Endothelial cell of umbilical vein (primary cell): Measurements from ENCODE around the gene ASB11. TPM values are rescaled to one million over a fixed set of nuclear protein-coding genes. Genes with fewer than 3 reads are reported as not detected.

Source experiments
- BruUV-seq: library from RNA; stranded (reverse); fragments of 400-500 nt; replicated peaks from 2 replicates; lab custom pipeline; 2021; lab: Mats Ljungman, UMichigan
- CTCF ChIA-PET: fragments of 300-600, 350-600 bp; sonication (Branson Sonifier 250); formaldehyde crosslinking; loops from one replicate; lab custom pipeline; 2021; ENCODE audit warnings: antibody characterized with exemption, inconsistent platforms; lab: Charles Lee
- POLR2A ChIA-PET: fragments of 300-600, 350-600 bp; sonication (Branson Sonifier 250); formaldehyde crosslinking; loops from one replicate; lab custom pipeline; 2021; ENCODE audit warnings: antibody characterized with exemption, inconsistent platforms; lab: Charles Lee
- DNase-seq: peaks from one replicate; pipeline ENCODE4 v3.0.0-alpha.2; 2011; ENCODE audit warnings: low read depth, low spot score
- FAIRE-seq: peaks from 2 replicates; lab custom pipeline; 2011; peaks lifted over from hg19 to GRCh38; lab: Jason Lieb, UNC
- H2AFZ ChIP-seq: 2 replicates; pipeline ENCODE4 v1.6.0; 2012; ENCODE audit warnings: low read depth, low read length, control low read depth, inconsistent platforms
- H3K27ac ChIP-seq: 2 replicates; pipeline ENCODE4 v1.5.1; 2011; ENCODE audit warnings: low read depth, mild to moderate bottlenecking, control low read depth, low read length, moderate library complexity; ENCODE audit not compliant: insufficient read depth
- H3K27me3 ChIP-seq, 2 experiments: 2 replicates each; pipeline versions ENCODE4 v1.6.0 to v1.6.1; 2011; ENCODE audit warnings: low read length in 2 of 2, mixed read lengths in 1 of 2; ENCODE audit not compliant: control insufficient read depth in 2 of 2, insufficient read depth in 2 of 2
- H3K36me3 ChIP-seq, 2 experiments: 2 replicates in 1 of 2; 3 replicates in 1 of 2; pipeline ENCODE4 v1.5.1; 2011; ENCODE audit warnings: low read length in 2 of 2, mild to moderate bottlenecking in 1 of 2, moderate library complexity in 1 of 2; ENCODE audit not compliant: control insufficient read depth in 2 of 2, insufficient read depth in 2 of 2; ENCODE audit errors: extremely low read depth in 1 of 2
- H3K4me1 ChIP-seq: 3 replicates; pipeline ENCODE4 v1.5.1; 2011; ENCODE audit warnings: mild to moderate bottlenecking, low read length; ENCODE audit not compliant: control insufficient read depth, insufficient read depth; ENCODE audit errors: extremely low read depth
- H3K4me2 ChIP-seq: 2 replicates; pipeline ENCODE4 v1.6.1; 2011; ENCODE audit warnings: low read length, control low read depth, mixed read lengths; ENCODE audit not compliant: insufficient read depth
- H3K4me3 ChIP-seq, 3 experiments: fragments of 200-600 bp in 1 of 3; sonication (generic), shearing (Covaris generic) in 1 of 3; replicated peaks in 1 of 3; 2 replicates each; pipeline ENCODE4 v1.5.1; 2011 to 2016; ENCODE audit warnings: control low read depth in 3 of 3, low read length in 3 of 3, mild to moderate bottlenecking in 2 of 3, inconsistent platforms in 1 of 3, low read depth in 1 of 3, moderate library complexity in 1 of 3; ENCODE audit not compliant: insufficient read depth in 1 of 3
- H3K79me2 ChIP-seq: 2 replicates; pipeline ENCODE4 v1.6.0; 2012; ENCODE audit warnings: low read length, inconsistent platforms; ENCODE audit not compliant: control insufficient read depth, insufficient read depth
- H3K9ac ChIP-seq: replicated peaks from 2 replicates; pipeline ENCODE3; 2011; ENCODE audit warnings: low read length, control low read depth; ENCODE audit not compliant: insufficient read depth; ENCODE audit errors: extremely low read depth
- H3K9me1 ChIP-seq: replicated peaks from 3 replicates; pipeline ENCODE4 v1.6.0; 2011; ENCODE audit warnings: mild to moderate bottlenecking, low read length; ENCODE audit not compliant: control insufficient read depth, insufficient read depth; ENCODE audit errors: extremely low read depth
- H3K9me3 ChIP-seq: replicated peaks from 2 replicates; pipeline ENCODE4 v1.5.1; 2012; ENCODE audit warnings: low read length, inconsistent platforms; ENCODE audit not compliant: control insufficient read depth, insufficient read depth
- H4K20me1 ChIP-seq: replicated peaks from 2 replicates; pipeline ENCODE3; 2011; ENCODE audit warnings: mild to moderate bottlenecking, low read length; ENCODE audit not compliant: control insufficient read depth, insufficient read depth; ENCODE audit errors: extremely low read depth
- CTCF ChIP-seq, 2 donors: IDR thresholded peaks; 1 replicate in 1 of 2; 2 replicates in 1 of 2; pipeline ENCODE4 v1.5.1; 2011; ENCODE audit warnings: low read length in 2 of 2, mild to moderate bottlenecking in 2 of 2, moderate library complexity in 2 of 2, control low read depth in 1 of 2, inconsistent platforms in 1 of 2, low read depth in 1 of 2; ENCODE audit not compliant: insufficient read depth in 1 of 2; ENCODE audit errors: extremely low read depth in 1 of 2
- EZH2 ChIP-seq: IDR thresholded peaks from 2 replicates; pipeline ENCODE4 v1.6.1; 2012; ENCODE audit warnings: borderline replicate concordance, low read depth, mild to moderate bottlenecking, moderate library complexity, low read length, inconsistent platforms; ENCODE audit not compliant: severe bottlenecking
- FOS ChIP-seq: IDR thresholded peaks from 2 replicates; pipeline ENCODE4 v1.6.1; 2011; ENCODE audit warnings: mild to moderate bottlenecking, low read length, moderate library complexity, borderline replicate concordance; ENCODE audit not compliant: insufficient read depth
- GATA2 ChIP-seq: IDR thresholded peaks from 2 replicates; pipeline ENCODE4 v1.7.0; 2011; ENCODE audit warnings: low read depth, mild to moderate bottlenecking, moderate library complexity, mixed read lengths, low read length; ENCODE audit not compliant: insufficient read length, insufficient read depth
- JUN ChIP-seq: IDR thresholded peaks from 2 replicates; pipeline ENCODE4 v1.6.1; 2011; ENCODE audit warnings: borderline replicate concordance, low read depth; ENCODE audit not compliant: insufficient read length, insufficient read depth
- MAX ChIP-seq: IDR thresholded peaks from 2 replicates; pipeline ENCODE4 v1.6.1; 2011; ENCODE audit not compliant: insufficient read depth, insufficient read length
- MYC ChIP-seq: IDR thresholded peaks from one replicate; pipeline ENCODE4 v1.6.1; 2011; ENCODE audit warnings: mild to moderate bottlenecking, low read depth, low read length
- POLR2A ChIP-seq: IDR thresholded peaks from 2 replicates; pipeline ENCODE4 v1.6.1; 2012; ENCODE audit warnings: low read depth, mild to moderate bottlenecking, control low read depth, low read length
- POLR2AphosphoS5 ChIP-seq: IDR thresholded peaks from 2 replicates; pipeline ENCODE4 v1.6.1; 2012; ENCODE audit warnings: low read depth, mild to moderate bottlenecking, control low read depth, low read length, moderate library complexity; ENCODE audit not compliant: insufficient read depth
- dilution Hi-C: fragments of 300-500 bp; cut with MboI; formaldehyde crosslinking; loops from one replicate; pipeline ENCODE4 v1.15.0; 2019; ENCODE audit warnings: low sequenced_read_pairs; ENCODE audit not compliant: extremely low pct_ligation_motif_present
- intact Hi-C: fragments of 100-400 bp; cut with micrococcal nuclease; formaldehyde crosslinking; loops from one replicate; pipeline ENCODE4 v1.10.0; 2022
- polyA plus RNA-seq, 4 experiments: library from polyadenylated mRNA; depleted of rRNA in 3 of 4; stranded (reverse) in 3 of 4; unstranded in 1 of 4; fragments of >200 nt; gene quantifications; 2 replicates each; pipeline versions ENCODE4 v1.2.1 to v1.2.3, GENCODE V29; 2011 to 2012; ENCODE audit warnings: missing spikeins in 1 of 4
- total RNA-seq: library from RNA; stranded (reverse); gene quantifications from 2 replicates; pipeline ENCODE4 v1.2.3, GENCODE V29; 2021

The ASB11 gene
- total and polyA plus RNA-seq, 2 donors (not counting 3 experiments of a cell fraction or from before 2014, with no cell fraction given): 0.06 to 0.15 TPM

GRCh38 chrX:15322072-15322471, 6.6 kb upstream of the ASB11 start:
- H3K27me3 ChIP-seq: no peaks in the 10 kb centered on the region
- H3K4me2 ChIP-seq: no peak overlapping the region
- ChIA-PET POLR2A (no interaction called here), CTCF (no interaction called here)
- no peaks in the 10 kb centered on the region for H3K4me1 ChIP-seq
- intact Hi-C loops (no loop called here), dilution Hi-C loops (no loop called here)
- no peak for TF ChIP-seq POLR2AphosphoS5
- TF ChIP-seq MYC: no peak
- TF ChIP-seq FOS: no peak
- no peaks in the 10 kb centered on the region for H3K36me3 ChIP-seq
- H3K9me1 ChIP-seq: no peaks in the 10 kb centered on the region
- H3K9me3 ChIP-seq: no peaks in the 10 kb centered on the region
- no TSS peak for BruUV-seq
- H2AFZ ChIP-seq: no peak overlapping the region
- H3K4me3 ChIP-seq: no peak overlapping the region
- H4K20me1 ChIP-seq: no peaks in the 10 kb centered on the region
- H3K27ac ChIP-seq: no peak overlapping the region
- H3K9ac ChIP-seq: no peak overlapping the region
- FAIRE-seq (no peak), DNase-seq (no peak)
- no peaks in the 10 kb centered on the region for H3K79me2 ChIP-seq

- H3K79me2 ChIP-seq: no peaks in the 10 kb centered on the region
- no peak for DNase-seq
- H3K9me1 ChIP-seq: no peaks in the 10 kb centered on the region
- no peak overlapping the region for H2AFZ ChIP-seq
- no peaks in the 10 kb centered on the region for H3K27me3 ChIP-seq
- CTCF ChIA-PET: no interaction called here
- TF ChIP-seq POLR2AphosphoS5: no peak
- no peak for TF ChIP-seq MAX
- no peak for TF ChIP-seq FOS
- no peak for TF ChIP-seq POLR2A
- no peak for TF ChIP-seq GATA2
- no peak for TF ChIP-seq EZH2
- no peak for TF ChIP-seq CTCF (IDR thresholded peaks at IDR 0.05; ENCODE audit: extremely low read depth in 1 of 2, insufficient read depth in 1 of 2, low read depth in 1 of 2, low read length in 2 of 2)
- TF ChIP-seq JUN: no peak
- no TSS peak for BruUV-seq
- H3K4me2 ChIP-seq: no peak overlapping the region
- H4K20me1 ChIP-seq: no peaks in the 10 kb centered on the region
- no peaks in the 10 kb centered on the region for H3K36me3 ChIP-seq
- H3K9me3 ChIP-seq: no peaks in the 10 kb centered on the region
- intact Hi-C loops (no loop called here), dilution Hi-C loops (no loop called here)
- no peak for FAIRE-seq
- H3K4me1 ChIP-seq: no peaks in the 10 kb centered on the region
- H3K27ac ChIP-seq: no peak overlapping the region
- no peak overlapping the region for H3K4me3 ChIP-seq
- POLR2A ChIA-PET: no interaction called here
- no peak overlapping the region for H3K9ac ChIP-seq
Observed at GRCh38 chrX:15321447-15321846, 6.0 kb upstream of the ASB11 start.
